Measurements from ENCODE around the gene EBP. TPM values are rescaled to one million over a fixed set of nuclear protein-coding genes. Genes with fewer than 3 reads are reported as not detected.
A peak's percentile ranks its signal among the peaks of the same experiment; 100 is the strongest.

EBP gene
- 10 to 100 TPM; 43.5 to 87.0 (median 64.1) TPM for total RNA-seq

DNA sequence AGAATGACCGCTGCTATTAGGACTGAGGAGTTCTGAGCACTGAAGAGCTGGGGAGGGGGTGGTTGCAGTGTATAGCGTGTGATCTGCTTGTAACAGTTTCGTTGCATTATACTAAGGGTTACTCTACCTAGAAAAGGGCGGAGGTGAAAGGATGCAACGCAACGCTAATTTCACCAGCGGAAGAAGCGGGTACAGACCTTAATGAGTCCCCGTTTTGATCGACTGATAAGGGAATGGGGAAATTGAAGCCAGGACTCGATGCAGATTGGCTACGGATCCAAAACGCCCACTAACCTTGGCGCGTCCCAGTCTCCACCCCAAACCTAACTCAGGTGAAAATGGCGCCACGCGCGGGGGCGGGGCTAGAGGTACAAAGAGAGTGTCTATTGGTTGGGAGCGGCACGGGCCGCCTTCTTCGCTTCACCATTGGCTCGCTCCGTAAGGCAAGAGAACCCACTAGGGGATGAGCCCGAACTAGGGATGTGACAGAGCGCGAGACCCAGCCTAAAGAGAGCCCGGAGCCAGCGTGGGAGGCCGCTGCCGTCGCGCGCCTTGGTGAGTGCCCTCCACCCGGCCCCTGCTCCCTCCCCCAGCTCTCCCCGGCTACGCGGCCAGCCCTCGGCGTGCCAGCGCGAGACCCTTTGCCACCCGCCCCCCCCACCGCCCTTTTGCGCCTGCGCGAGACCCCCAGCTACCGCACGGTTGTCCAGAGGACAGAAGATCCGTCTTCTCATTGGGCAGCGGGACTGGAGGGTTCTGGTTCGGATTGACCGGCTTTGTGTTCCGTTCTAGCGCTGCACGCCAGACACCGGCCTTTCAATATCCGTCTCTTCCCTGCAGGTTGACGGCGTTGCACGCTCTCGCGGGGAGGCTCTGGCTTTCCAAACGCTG is at the start of gene EBP:
Gene EBP, plus strand, starts transcription at position 456 of the 891 bp plus-strand sequence. CDS start 1,964 bp downstream, outside the sequence.
- intact Hi-C loops (cut with DNase I; ENCODE audit: low total_unique reads) = no loop called here
- peak within 1 kb of the TSS; percentile 30 for H3K4me3 ChIP-seq (ENCODE audit: low read depth, poor library complexity, severe bottlenecking)
- WGBS, 2 donors = 2 to 39% methylated on average over 21 to 66 of the region's 66 CpGs
- TF ChIP-seq POLR2A (IDR thresholded peaks at IDR 0.05) = no peak
- TF ChIP-seq CTCF (IDR thresholded peaks at IDR 0.05) = no peak
- DNase-seq (ENCODE audit: low spot score in 2 of 2) = peak; percentile 85 to 97

DNA sequence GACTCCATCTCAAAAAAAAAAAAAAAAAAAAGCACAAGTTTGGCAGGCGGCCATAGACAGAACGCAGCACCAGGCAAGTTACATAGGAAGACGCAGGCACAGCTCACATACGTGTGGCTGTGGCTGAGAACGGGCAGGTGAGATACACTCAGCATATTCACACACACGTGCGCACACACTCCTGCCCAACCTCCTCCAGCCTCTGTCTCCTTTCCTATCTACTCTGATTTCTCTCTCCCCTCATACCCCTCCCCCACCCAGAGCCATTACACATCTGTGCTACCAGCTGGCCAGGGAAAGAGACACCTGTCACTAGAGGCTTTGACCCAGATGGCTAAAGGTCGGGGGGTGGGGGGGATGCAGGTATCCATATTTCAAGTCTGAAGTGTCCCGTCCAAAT is 49.4 kb upstream of the EBP start:
- H3K4me3 ChIP-seq (ENCODE audit: low read depth, poor library complexity, severe bottlenecking) = no peak overlapping the region
- no peak for DNase-seq (ENCODE audit: low spot score in 2 of 2)
- WGBS, 2 donors = 36 to 67% methylated on average over 9 of the region's 9 CpGs
- TF ChIP-seq POLR2A (IDR thresholded peaks at IDR 0.05) (no peak), CTCF (IDR thresholded peaks at IDR 0.05) (no peak)
- intact Hi-C loops (cut with DNase I; ENCODE audit: low total_unique reads) = no loop called here

GRCh38 chrX:48472851-48473703 is 48.5 kb upstream of the EBP start:
- intact Hi-C loops (cut with DNase I; ENCODE audit: low total_unique reads) = no loop called here
- WGBS, 2 donors = 47 to 64% methylated on average over 12 of the region's 12 CpGs
- DNase-seq (ENCODE audit: low spot score in 2 of 2) = no peak
- no peak overlapping the region for H3K4me3 ChIP-seq (ENCODE audit: low read depth, poor library complexity, severe bottlenecking)
- no peak for TF ChIP-seq POLR2A (IDR thresholded peaks at IDR 0.05)
- no peak for TF ChIP-seq CTCF (IDR thresholded peaks at IDR 0.05)

- no peak for TF ChIP-seq POLR2A (IDR thresholded peaks at IDR 0.05)
- no peak for TF ChIP-seq CTCF (IDR thresholded peaks at IDR 0.05)
- 53 to 72% methylated on average over 7 to 9 of the region's 9 CpGs for WGBS, 2 donors
- intact Hi-C loops (cut with DNase I; ENCODE audit: low total_unique reads) = no loop called here
- H3K4me3 ChIP-seq (ENCODE audit: low read depth, poor library complexity, severe bottlenecking) = no peak overlapping the region
- no peak for DNase-seq (ENCODE audit: low spot score in 2 of 2)
These were observed 48.0 kb upstream of the EBP start for GRCh38 chrX:48473704-48473990.

DNA sequence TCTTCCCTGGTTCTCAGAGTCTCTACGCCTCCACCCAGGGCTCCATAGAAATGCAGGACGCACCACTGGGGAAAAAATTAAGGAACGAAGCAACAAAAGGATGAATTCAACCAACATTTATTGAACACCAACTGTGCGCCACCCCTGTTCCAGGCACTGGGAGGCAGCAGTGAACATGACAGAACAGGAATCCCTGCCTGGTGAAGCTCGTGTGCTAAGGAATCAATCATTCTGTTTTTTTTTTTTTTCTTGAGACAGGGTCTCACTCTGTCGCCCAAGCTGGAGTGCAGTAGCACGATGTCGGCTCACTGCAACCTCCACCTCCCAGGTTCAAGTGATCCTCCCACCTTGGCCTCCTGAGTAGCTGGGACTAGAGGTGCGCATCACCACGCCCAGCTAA is 47.5 kb upstream of the EBP start:
- DNase-seq (ENCODE audit: low spot score in 2 of 2) = no peak
- H3K4me3 ChIP-seq (ENCODE audit: low read depth, poor library complexity, severe bottlenecking) = no peak overlapping the region
- no peak for TF ChIP-seq POLR2A (IDR thresholded peaks at IDR 0.05)
- no peak for TF ChIP-seq CTCF (IDR thresholded peaks at IDR 0.05)
- intact Hi-C loops (cut with DNase I; ENCODE audit: low total_unique reads) = no loop called here
- WGBS, 2 donors = 32 to 72% methylated on average over 10 of the region's 10 CpGs

Measured in lower leg skin (tissue), 4 donors.